Glomerular visceral epithelial cell (primary cell): ENCODE results near the gene AMZ1.
A peak's percentile ranks its signal among the peaks of the same experiment; 100 is the strongest.

ENCODE experiments used
- DNase-seq: peaks from one replicate; pipeline ENCODE4 v3.0.0-alpha.2; 2016; ENCODE audit errors: extremely low spot score

Gene AMZ1

DNA sequence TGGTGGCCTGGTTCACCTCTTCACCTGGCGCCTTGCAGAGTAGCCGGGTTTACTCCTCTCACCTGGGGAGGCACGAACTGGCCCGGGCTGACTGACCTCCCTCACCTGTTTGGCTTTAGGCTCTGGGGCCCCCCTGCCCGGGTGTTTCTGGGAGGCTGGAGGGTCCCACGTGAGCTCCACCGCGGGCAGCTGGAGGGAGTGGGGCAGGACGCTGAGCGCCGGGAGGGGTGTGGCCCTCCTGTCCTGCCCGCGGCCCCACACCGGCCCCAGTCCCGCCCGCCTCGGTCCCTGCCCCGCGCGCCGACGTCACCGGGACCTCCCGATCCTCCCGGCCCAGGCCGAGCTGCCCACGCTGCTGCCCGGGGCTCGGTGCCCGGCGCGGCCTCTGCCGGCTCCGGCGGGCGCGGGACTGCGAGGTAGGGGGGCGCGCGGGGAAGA, at the start of gene AMZ1:
TSS of gene AMZ1 (plus strand) at position 322 of the 438 bp plus-strand sequence. CDS start 12,250 bp downstream, outside the sequence.
- peak; percentile 67 for DNase-seq

- peak; percentile 56 for DNase-seq
Observed at GRCh38 chr7:2638224-2638991, 49.6 kb upstream of the AMZ1 start.

GRCh38 chr7:2639181-2639681, 48.8 kb upstream of the AMZ1 start:
- no peak for DNase-seq

GRCh38 chr7:2639695-2640481, 48.1 kb upstream of the AMZ1 start:
- no peak for DNase-seq

DNA sequence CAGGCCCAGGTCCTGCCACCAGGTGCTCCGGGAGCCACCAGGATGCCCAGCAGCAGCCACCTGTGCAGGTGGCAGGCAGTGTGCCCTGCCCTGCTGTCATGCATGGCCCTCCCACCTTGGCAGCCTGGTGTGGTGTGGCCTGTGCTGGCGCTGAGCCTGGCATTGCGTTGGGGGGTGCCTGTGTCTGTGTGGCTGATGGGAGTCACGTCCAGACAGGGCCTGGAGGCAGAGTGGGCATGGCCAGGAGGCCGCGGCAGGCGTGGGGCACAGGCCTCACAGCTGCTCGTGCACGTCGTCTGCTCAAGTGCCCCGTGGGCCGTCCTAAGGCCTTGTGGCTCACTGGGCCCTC, 47.5 kb upstream of the AMZ1 start:
- DNase-seq = peak; percentile 68

DNA sequence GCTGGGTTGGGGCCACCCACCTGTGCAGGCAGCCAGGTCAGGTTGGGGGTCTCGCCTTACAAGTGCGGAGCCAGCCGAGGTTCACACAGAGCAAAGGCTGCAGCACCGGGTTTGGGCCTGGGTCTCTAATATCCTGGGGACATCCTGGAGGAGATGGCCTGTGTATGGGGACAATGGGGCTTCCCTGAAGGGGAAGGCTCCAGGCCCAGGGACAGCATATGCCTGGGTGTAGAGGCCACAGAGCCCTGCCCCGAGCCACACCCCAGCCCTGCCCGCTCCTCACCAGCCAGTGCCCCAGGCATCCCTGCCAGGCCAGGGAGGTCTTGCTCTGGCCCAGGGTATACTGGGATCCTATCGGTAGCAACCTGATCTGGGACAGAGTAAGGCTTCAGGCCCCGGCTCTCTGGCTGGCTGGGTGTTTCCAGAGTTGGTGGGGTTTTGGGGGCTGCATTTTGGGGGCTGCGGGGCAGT, 47.1 kb upstream of the AMZ1 start:
- peak; percentile 51 for DNase-seq

GRCh38 chr7:2641406-2642393, 46.3 kb upstream of the AMZ1 start:
- peak; percentile 98 for DNase-seq

DNA sequence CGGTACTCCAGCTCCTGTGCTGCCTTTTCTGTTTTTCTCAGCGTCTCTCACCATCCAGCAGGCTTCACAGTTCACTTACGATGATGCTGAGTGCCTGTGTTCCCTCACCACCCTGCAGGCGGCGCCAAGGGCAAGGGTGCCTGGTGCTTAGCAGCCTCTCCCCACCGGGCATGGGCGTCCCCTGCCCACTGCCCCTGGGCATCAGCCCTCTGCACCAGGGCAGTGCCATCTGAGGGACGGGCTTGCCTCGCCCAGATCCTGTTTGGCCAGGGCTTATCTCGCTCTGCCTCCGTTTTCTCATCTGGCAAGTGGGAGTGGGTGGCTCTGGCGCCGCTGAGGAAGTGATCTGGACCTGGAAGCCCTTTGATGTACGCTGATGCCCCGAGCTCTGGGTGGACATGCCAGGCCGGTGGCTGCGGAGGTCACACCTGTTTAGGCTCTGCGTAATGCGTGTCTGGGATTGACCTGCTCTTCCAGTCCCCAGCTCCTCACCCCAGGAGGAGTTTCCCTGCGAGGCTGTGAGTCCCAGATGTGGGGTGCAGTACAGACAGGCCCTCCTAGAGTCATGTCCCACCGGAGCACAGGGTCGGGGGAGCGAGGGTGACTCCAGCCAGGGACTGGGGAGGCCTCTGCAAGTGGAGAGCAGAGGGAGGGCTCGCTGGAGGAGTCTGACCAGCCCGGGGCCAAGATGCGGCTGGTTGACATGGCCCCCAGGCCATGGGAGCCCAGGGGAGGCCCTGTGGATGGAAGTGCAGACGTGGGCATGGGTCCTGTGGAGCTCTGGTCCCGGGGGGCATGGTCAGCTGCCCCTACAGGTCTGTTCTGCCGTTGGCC, 44.4 kb upstream of the AMZ1 start:
- no peak for DNase-seq

GRCh38 chr7:2644220-2644561, 43.8 kb upstream of the AMZ1 start:
- DNase-seq = no peak

DNA sequence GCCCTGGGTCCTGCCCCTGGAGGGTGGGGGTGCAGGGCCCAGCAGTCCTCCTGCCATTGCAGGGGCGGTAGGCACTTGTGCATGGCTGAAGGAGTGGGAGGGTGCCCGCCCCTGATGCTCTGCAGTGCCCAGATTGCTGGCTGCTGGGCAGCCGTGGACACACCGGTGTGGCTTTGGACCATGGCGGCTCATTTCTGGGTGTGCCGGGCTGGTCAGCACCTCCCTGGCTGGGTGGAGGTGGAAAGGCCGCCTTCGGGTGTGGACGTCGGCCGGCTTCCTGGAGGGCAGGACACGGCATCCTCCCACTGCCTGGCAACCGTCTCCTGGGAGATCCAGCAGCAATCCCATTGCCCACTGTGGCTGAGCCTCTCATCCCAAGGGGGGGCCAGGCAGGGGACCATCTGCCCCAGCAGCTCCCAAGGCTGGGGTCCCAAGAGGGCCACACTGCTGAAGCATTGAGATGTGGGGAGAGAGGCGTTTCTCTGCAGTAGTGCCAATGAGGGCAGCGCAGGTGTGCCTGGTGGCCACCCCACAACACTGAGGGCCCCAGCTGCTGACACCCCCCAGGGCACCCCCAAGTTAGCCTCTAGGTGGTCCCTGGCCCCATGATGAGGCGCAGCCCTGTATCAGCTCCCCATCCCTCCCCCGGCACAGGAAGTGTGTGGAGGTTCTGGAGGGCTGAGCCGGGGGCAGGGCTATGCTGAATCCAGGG, 43.3 kb upstream of the AMZ1 start:
- DNase-seq = no peak

DNA sequence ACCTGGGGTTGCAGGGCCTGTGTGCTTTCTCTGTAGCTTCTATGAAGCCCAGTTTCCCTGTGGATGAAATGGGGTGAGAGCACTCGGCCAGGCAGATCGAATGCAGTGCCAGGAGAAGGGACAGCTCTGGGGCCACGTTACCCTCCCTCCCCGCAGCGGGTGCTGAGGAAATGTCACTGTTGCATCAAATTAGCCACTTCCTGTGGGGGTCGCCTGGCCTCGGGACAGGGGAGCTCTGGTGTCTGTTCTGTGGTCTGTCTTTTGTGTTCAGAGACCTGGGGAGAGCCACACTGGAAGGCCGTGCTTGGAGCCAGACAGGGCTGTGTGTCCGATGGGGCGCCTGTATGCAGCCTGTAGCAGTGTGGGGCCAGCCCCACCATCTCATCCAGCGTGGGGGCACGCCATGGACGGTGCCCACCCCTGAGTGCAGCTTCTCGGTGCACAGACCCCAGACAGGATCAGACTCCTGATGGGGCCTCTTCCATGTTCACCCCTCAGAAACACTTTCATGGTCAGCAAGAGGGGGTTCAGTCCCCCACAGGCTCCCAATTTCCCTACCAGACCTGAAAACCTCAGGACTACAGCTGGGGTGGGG, 42.6 kb upstream of the AMZ1 start:
- DNase-seq = peak; percentile 39

GRCh38 chr7:2646336-2646679, 41.7 kb upstream of the AMZ1 start:
- no peak for DNase-seq

DNA sequence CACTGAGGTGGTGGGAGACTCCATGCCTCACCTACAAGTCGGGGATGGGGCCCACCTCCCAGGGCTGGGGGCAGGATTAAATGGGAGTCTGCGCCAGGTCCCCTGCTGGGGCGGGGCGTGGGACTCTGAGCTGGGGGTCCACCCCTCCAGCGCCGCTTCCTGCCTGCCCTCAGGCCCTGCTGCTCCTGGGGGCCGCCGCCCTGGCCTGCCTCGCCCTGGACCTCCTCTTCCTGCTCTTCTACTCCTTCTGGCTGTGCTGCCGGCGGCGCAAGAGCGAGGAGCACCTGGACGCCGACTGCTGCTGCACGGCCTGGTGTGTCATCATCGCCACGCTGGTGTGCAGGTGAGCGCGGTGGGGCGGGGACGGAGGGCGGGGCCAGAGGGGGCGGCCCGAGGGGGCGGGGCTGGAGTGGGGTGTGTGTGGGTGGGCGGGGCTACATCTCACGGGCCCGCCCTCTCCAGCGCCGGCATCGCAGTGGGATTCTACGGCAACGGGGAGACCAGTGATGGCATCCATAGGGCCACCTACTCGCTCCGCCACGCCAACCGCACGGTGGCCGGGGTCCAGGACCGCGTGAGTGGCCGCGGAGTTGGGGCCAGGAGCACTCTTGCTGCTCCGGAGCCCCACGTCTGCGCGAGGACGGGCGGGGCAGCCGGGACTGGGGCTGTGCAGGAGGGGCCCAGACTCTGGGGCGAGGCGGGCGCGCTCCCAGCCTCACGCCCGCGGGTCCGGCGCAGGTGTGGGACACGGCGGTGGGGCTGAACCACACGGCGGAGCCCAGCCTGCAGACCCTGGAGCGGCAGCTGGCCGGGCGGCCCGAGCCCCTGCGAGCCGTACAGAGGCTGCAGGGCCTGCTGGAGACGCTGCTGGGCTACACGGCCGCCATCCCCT, 41.1 kb upstream of the AMZ1 start:
- DNase-seq = no peak

DNA sequence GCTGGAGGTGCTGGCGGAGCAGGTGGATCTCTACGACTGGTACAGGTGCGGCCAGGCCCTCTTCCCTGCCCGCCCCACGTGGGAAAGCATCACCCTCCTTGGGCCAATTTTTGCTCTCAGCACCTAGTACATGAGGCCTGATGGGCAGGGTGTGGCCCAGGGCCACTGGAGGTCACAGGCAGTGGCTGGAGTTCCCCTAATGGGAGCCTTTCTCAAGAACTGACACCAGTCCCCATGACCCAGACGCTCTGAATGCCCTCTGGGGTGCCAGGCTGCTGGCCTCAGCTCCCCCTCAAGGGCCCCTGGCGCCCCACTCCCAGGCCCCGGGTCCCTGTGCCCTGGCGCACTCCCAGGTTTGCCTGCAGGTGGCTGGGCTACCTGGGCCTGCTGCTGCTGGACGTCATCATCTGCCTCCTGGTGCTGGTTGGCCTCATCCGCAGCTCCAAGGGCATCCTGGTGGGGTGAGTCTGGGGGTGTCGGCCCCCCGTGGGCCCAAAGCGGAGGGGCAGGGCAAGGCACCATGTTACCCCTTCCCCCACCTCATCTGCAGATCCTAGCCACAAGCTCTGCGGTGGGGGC, 40.3 kb upstream of the AMZ1 start:
- DNase-seq = no peak

DNA sequence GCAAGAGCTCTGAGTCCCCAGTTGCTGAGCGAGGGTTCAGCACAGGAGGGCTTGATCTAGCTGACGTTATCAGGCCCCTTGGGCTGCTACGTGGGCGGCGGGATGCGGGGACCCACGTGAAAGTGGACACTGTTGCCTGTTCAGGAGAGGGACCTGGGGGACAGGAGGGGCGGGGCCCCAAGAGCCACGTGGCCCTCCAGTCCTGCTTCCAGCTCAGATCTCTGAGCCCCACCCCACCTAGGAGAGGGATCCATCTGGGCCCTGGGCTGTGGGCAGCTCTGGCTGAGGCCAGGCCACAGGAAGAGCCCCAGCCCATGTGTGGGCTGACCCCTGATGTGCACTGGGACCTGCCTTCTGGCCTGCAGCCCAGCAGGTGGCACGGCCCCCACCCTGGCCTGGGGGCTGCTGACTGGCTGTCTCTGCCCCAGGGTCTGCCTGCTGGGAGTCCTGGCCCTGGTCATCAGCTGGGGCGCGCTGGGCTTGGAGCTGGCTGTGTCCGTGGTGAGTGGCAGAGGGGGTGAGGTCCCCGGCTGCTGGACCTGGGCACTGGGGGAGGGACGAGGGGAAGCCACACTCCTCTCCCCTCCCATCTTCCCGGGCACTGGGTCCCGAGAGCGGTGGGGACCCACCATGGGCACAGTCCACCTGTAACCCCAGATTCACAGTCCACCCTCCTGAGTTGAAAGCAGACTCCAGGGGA, 38.7 kb upstream of the AMZ1 start:
- DNase-seq = no peak

GRCh38 chr7:2649991-2650390, 38.0 kb upstream of the AMZ1 start:
- DNase-seq = no peak

GRCh38 chr7:2650451-2650850, 37.6 kb upstream of the AMZ1 start:
- no peak for DNase-seq

GRCh38 chr7:2651336-2651735, 36.7 kb upstream of the AMZ1 start:
- DNase-seq = no peak
